HL-60 (cell line): ENCODE data around the gene PLXNA2.

Experiments
- CTCF ChIP-seq: IDR thresholded peaks from one replicate; pipeline ENCODE4 v1.5.1; 2011; ENCODE audit warnings: low read length, control low read depth, inconsistent platforms; ENCODE audit not compliant: insufficient read depth
- GABPA ChIP-seq: IDR thresholded peaks from 2 replicates; pipeline ENCODE4 v1.6.1; 2012; ENCODE audit warnings: low read depth
- POLR2AphosphoS5 ChIP-seq: IDR thresholded peaks from 2 replicates; pipeline ENCODE4 v1.6.1; 2012; ENCODE audit warnings: low read depth
- REST ChIP-seq: IDR thresholded peaks from 2 replicates; pipeline ENCODE4 v1.6.1; 2012; ENCODE audit warnings: low read depth; ENCODE audit not compliant: insufficient replicate concordance
- SPI1 ChIP-seq: IDR thresholded peaks from 2 replicates; pipeline ENCODE4 v1.6.1; 2012; ENCODE audit warnings: low read depth, mild to moderate bottlenecking, borderline replicate concordance

GRCh38 chr1:208180421-208180820, 63.8 kb downstream of the PLXNA2 start:
- no peak for TF ChIP-seq CTCF
- no peak for TF ChIP-seq POLR2AphosphoS5
- TF ChIP-seq REST, result no peak
- no peak for TF ChIP-seq SPI1
- no peak for TF ChIP-seq GABPA
